GM23338 (cell line): ENCODE data around the gene MT4. TPM values are rescaled to one million over a fixed set of nuclear protein-coding genes. Genes with fewer than 3 reads are reported as not detected.

Experiments
- ATAC-seq: fragments of 200-7000 bp; cut with Tn5 transposase; 3 replicates; pipeline ENCODE4 v1.9.1; 2020
- DNase-seq: peaks from one replicate; pipeline ENCODE4 v3.0.0-alpha.2; 2015; ENCODE audit warnings: low spot score
- H2AFZ ChIP-seq: fragments of 200-600 bp; sonication (generic); 2 replicates; pipeline ENCODE4 v1.8.0; 2016; ENCODE audit warnings: antibody characterized with exemption, mild to moderate bottlenecking, moderate library complexity
- H3F3A ChIP-seq: fragments of 200-600 bp; sonication (generic); replicated peaks from 2 replicates; pipeline ENCODE4 v1.8.0; 2017; ENCODE audit warnings: antibody characterized with exemption, mixed run types, low read depth
- H3K27ac ChIP-seq: fragments of 200-600 bp; sonication (generic); 2 replicates; pipeline ENCODE4 v1.6.1; 2016; ENCODE audit warnings: low read depth
- H3K27me3 ChIP-seq: fragments of 200-600 bp; sonication (generic); 2 replicates; pipeline ENCODE4 v1.8.0; 2016; ENCODE audit warnings: mild to moderate bottlenecking, mixed run types, moderate library complexity; ENCODE audit not compliant: insufficient read depth
- H3K36me3 ChIP-seq: fragments of 200-600 bp; sonication (generic); 2 replicates; pipeline ENCODE4 v1.8.0; 2016; ENCODE audit warnings: mild to moderate bottlenecking; ENCODE audit not compliant: insufficient read depth
- H3K4me1 ChIP-seq: fragments of 200-600 bp; sonication (generic); 2 replicates; pipeline ENCODE4 v1.8.0; 2016; ENCODE audit warnings: mild to moderate bottlenecking, moderate library complexity; ENCODE audit not compliant: insufficient read depth
- H3K4me2 ChIP-seq: fragments of 200-600 bp; sonication (generic); 2 replicates; pipeline ENCODE4 v1.7.1; 2017; ENCODE audit warnings: mixed run types
- H3K4me3 ChIP-seq: fragments of 200-600 bp; sonication (generic); 2 replicates; pipeline ENCODE4 v1.6.1; 2016; ENCODE audit warnings: mixed run types
- H3K79me2 ChIP-seq: fragments of 200-600 bp; sonication (generic); replicated peaks from 2 replicates; pipeline ENCODE4 v1.8.0; 2017; ENCODE audit warnings: mild to moderate bottlenecking; ENCODE audit not compliant: insufficient read depth
- H3K9me2 ChIP-seq: fragments of 200-600 bp; sonication (generic); 2 replicates; pipeline ENCODE4 v1.8.0; 2017; ENCODE audit not compliant: insufficient read depth
- H4K20me1 ChIP-seq: fragments of 200-600 bp; sonication (generic); replicated peaks from 2 replicates; pipeline ENCODE4 v1.8.0; 2017; ENCODE audit warnings: mild to moderate bottlenecking; ENCODE audit not compliant: insufficient read depth
- H3K27ac Mint-ChIP-seq: 2 replicates; pipeline ENCODE4 v1.8.0; 2020; ENCODE audit warnings: inconsistent platforms, mild to moderate bottlenecking, moderate library complexity, mixed read lengths
- H3K27me3 Mint-ChIP-seq: 3 replicates; pipeline ENCODE4 v1.8.0; 2022; ENCODE audit warnings: low read depth, mild to moderate bottlenecking, moderate library complexity, mixed read lengths, inconsistent platforms; ENCODE audit not compliant: insufficient read depth, poor library complexity
- H3K36me3 Mint-ChIP-seq: 3 replicates; pipeline ENCODE4 v1.8.0; 2021; ENCODE audit warnings: low read depth, mild to moderate bottlenecking, inconsistent platforms, moderate library complexity, mixed read lengths
- H3K4me1 Mint-ChIP-seq: 3 replicates; pipeline ENCODE4 v1.8.0; 2020; ENCODE audit warnings: mild to moderate bottlenecking, inconsistent platforms, mixed read lengths
- H3K4me3 Mint-ChIP-seq: 3 replicates; pipeline ENCODE4 v1.8.0; 2021; ENCODE audit warnings: moderate library complexity, mild to moderate bottlenecking, inconsistent platforms, mixed read lengths
- H3K9me3 Mint-ChIP-seq: 3 replicates; pipeline ENCODE4 v1.8.0; 2020; ENCODE audit warnings: moderate library complexity, mild to moderate bottlenecking, inconsistent platforms, mixed read lengths
- CREB1 ChIP-seq: fragments of 250-450 bp; sonication (Bioruptor Pico); IDR thresholded peaks from 2 replicates; pipeline ENCODE4 v1.5.0; 2020; ENCODE audit warnings: low read depth, mild to moderate bottlenecking, moderate library complexity
- CTCF ChIP-seq, 2 experiments: fragments of 200-600 bp in 1 of 2; sonication (generic) in 1 of 2; conservative IDR thresholded peaks; 2 replicates each; pipeline versions ENCODE4 v1.5.1 to v1.6.1; 2016 to 2017; ENCODE audit warnings: antibody characterized with exemption in 2 of 2, low read depth in 2 of 2, mild to moderate bottlenecking in 2 of 2, moderate library complexity in 1 of 2
- ETS1 ChIP-seq: IDR thresholded peaks from 2 replicates; pipeline ENCODE4 v1.6.1; 2016; ENCODE audit warnings: antibody characterized with exemption
- EZH2phosphoT487 ChIP-seq: fragments of 200-600 bp; sonication (generic); IDR thresholded peaks from one replicate; pipeline ENCODE4 v1.8.1; 2018; ENCODE audit warnings: antibody characterized with exemption; ENCODE audit not compliant: unreplicated experiment
- JUNB ChIP-seq: IDR thresholded peaks from one replicate; pipeline ENCODE4 v1.6.1; 2016; ENCODE audit warnings: antibody characterized with exemption; ENCODE audit not compliant: unreplicated experiment
- NANOG ChIP-seq: IDR thresholded peaks from 2 replicates; pipeline ENCODE4 v1.6.1; 2016; ENCODE audit warnings: antibody characterized with exemption, borderline replicate concordance
- POLR2AphosphoS5 ChIP-seq: IDR thresholded peaks from 2 replicates; pipeline ENCODE4 v1.6.1; 2016; ENCODE audit warnings: antibody characterized with exemption, low read depth
- STAT1 ChIP-seq: IDR thresholded peaks from one replicate; pipeline ENCODE4 v1.6.1; 2016; ENCODE audit warnings: antibody characterized with exemption; ENCODE audit not compliant: unreplicated experiment
- ZNF114 ChIP-seq: fragments of 250-450 bp; sonication (Bioruptor Pico); IDR thresholded peaks from 2 replicates; pipeline ENCODE4 v1.5.0; 2020; ENCODE audit warnings: mild to moderate bottlenecking, moderate library complexity
- ZNF331 ChIP-seq: fragments of 250-450 bp; sonication (Bioruptor Pico); IDR thresholded peaks from 2 replicates; pipeline ENCODE4 v1.5.0; 2020; ENCODE audit warnings: low read depth, mild to moderate bottlenecking, moderate library complexity
- polyA plus RNA-seq: library from polyadenylated mRNA; unstranded; fragments of >200 nt; fragmentation: Nextera tagmentation; extraction: Ambion mirVana; gene quantifications from 2 replicates; pipeline ENCODE4 v1.2.1, GENCODE V29; 2016
- total RNA-seq: library from RNA; depleted of rRNA; stranded (reverse); fragments of >200 nt; shearing (Covaris generic); gene quantifications from 2 replicates; pipeline ENCODE4 v1.2.3, GENCODE V29; 2014
- TF ChIP-seq, protein P1 (sequence below): IDR thresholded peaks from one replicate; pipeline ENCODE4 v1.6.1; 2018; ENCODE audit warnings: antibody characterized with exemption; ENCODE audit not compliant: unreplicated experiment

MT4 gene
- total and polyA plus RNA-seq, 2 experiments from 2014 or later = not detected

- 0 out of 2 replicates have a peak, but pooled peaks cover 6% of the 10 kb centered on the region for H3F3A ChIP-seq
- Mint-ChIP-seq H3K4me3 (no peak overlapping the region; the same call in 2 of the 3 replicates), H3K36me3 (no peaks in the 10 kb centered on the region), H3K9me3 (no peaks in the 10 kb centered on the region), H3K27ac (no peak overlapping the region), H3K4me1 (peaks cover 16% of the 10 kb centered on the region), H3K27me3 (peaks cover 19% of the 10 kb centered on the region)
- H3K27me3 ChIP-seq = peaks cover 29% of the 10 kb centered on the region
- TF ChIP-seq STAT1 (no peak), CTCF (conservative IDR thresholded peaks at IDR 0.05; ENCODE audit: low read depth in 2 of 2) (peak; percentile 40 to 83; a peak in 3 of 4 replicates)
- ATAC-seq (peak; percentile 36), DNase-seq (peak; percentile 80)
- peaks cover 4% of the 10 kb centered on the region for H3K4me1 ChIP-seq
- H3K4me3 ChIP-seq = no peak overlapping the region
- H3K36me3 ChIP-seq = no peaks in the 10 kb centered on the region
- no peak overlapping the region for H3K4me2 ChIP-seq
- no peak overlapping the region for H2AFZ ChIP-seq
- H3K27ac ChIP-seq = no peak overlapping the region
- no peaks in the 10 kb centered on the region for H4K20me1 ChIP-seq
- H3K79me2 ChIP-seq = no peaks in the 10 kb centered on the region
- no peaks in the 10 kb centered on the region for H3K9me2 ChIP-seq
These were observed 38.7 kb downstream of the MT4 start for GRCh38 chr16:56603589-56603988.

DNA sequence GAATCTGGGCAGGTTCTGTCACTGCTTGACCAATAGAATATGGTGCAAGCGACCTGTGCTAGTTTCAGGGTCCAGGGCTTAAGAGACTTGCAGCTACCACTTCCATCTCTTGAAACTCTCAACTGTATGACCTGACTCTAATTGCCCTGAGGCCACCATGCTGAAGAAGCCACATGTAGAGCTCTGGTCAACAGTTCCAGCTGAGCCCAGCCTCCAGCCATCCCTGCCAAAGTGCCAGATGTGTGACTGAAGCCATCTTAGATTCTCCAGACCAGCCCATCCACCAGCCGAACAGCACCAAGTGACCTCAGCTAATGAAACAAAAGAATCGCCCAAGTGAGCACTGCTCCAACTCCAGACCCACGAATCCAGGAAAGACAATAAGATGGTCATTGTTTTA lies 40.1 kb downstream of the MT4 start:
- H3K36me3 ChIP-seq = no peaks in the 10 kb centered on the region
- H2AFZ ChIP-seq = no peak overlapping the region
- TF ChIP-seq ZNF331 (CRISPR knock-in tag) (no peak), EZH2phosphoT487 (no peak), CTCF (conservative IDR thresholded peaks at IDR 0.05; ENCODE audit: low read depth in 2 of 2) (no peak), ZNF114 (CRISPR knock-in tag) (no peak), NANOG (no peak), JUNB (no peak), CREB1 (no peak), STAT1 (no peak), ETS1 (no peak), POLR2AphosphoS5 (no peak)
- TF ChIP-seq, protein P1, sequence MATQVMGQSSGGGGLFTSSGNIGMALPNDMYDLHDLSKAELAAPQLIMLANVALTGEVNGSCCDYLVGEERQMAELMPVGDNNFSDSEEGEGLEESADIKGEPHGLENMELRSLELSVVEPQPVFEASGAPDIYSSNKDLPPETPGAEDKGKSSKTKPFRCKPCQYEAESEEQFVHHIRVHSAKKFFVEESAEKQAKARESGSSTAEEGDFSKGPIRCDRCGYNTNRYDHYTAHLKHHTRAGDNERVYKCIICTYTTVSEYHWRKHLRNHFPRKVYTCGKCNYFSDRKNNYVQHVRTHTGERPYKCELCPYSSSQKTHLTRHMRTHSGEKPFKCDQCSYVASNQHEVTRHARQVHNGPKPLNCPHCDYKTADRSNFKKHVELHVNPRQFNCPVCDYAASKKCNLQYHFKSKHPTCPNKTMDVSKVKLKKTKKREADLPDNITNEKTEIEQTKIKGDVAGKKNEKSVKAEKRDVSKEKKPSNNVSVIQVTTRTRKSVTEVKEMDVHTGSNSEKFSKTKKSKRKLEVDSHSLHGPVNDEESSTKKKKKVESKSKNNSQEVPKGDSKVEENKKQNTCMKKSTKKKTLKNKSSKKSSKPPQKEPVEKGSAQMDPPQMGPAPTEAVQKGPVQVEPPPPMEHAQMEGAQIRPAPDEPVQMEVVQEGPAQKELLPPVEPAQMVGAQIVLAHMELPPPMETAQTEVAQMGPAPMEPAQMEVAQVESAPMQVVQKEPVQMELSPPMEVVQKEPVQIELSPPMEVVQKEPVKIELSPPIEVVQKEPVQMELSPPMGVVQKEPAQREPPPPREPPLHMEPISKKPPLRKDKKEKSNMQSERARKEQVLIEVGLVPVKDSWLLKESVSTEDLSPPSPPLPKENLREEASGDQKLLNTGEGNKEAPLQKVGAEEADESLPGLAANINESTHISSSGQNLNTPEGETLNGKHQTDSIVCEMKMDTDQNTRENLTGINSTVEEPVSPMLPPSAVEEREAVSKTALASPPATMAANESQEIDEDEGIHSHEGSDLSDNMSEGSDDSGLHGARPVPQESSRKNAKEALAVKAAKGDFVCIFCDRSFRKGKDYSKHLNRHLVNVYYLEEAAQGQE = no peak

More for the DNA sequence above, 40.1 kb downstream of the MT4 start:
- DNase-seq (no peak), ATAC-seq (no peak)
- H3K4me3 Mint-ChIP-seq = no peak overlapping the region
- Histone ChIP-seq H3K79me2 (no peaks in the 10 kb centered on the region), H3K27me3 (peaks cover 42% of the 10 kb centered on the region), H3K4me3 (no peak overlapping the region), H3F3A (peaks cover 11% of the 10 kb centered on the region; the same call in 1 of the 2 replicates), H3K9me2 (no peaks in the 10 kb centered on the region), H4K20me1 (no peaks in the 10 kb centered on the region), H3K27ac (no peak overlapping the region), H3K4me2 (no peak overlapping the region), H3K4me1 (peaks cover 18% of the 10 kb centered on the region)
- H3K36me3 Mint-ChIP-seq = peaks cover 9% of the 10 kb centered on the region; the same call in 2 of the 3 replicates
- H3K4me1 Mint-ChIP-seq = peaks cover 25% of the 10 kb centered on the region
- H3K9me3 Mint-ChIP-seq = no peaks in the 10 kb centered on the region
- H3K27ac Mint-ChIP-seq = no peak overlapping the region
- H3K27me3 Mint-ChIP-seq = peaks cover 33% of the 10 kb centered on the region
